GM21423 (cell line): ENCODE results near the gene TBC1D22B.
"Not testable (repeated sequence)": the region's sequence is repeated elsewhere in the genome, so short reads cannot be mapped to it uniquely, and the experiment has no call there.

Experiments
- ATAC-seq: cut with Tn5 transposase; IDR thresholded peaks from one replicate; pipeline ENCODE4 v1.9.1; 2021; ENCODE audit warnings: mild to moderate bottlenecking, moderate library complexity; ENCODE audit not compliant: unreplicated experiment

Gene TBC1D22B

GRCh38 chr6:37265001-37265400 lies 7.4 kb downstream of the TBC1D22B start:
- ATAC-seq: no peak

- ATAC-seq: no peak
These were observed 8.3 kb downstream of the TBC1D22B start for GRCh38 chr6:37265860-37266259.

- ATAC-seq: no peak
These were observed 11.5 kb downstream of the TBC1D22B start for GRCh38 chr6:37269105-37269504.

- no peak for ATAC-seq
These were observed 15.4 kb downstream of the TBC1D22B start for GRCh38 chr6:37272834-37273566.

- no peak for ATAC-seq
These were observed 16.1 kb downstream of the TBC1D22B start for GRCh38 chr6:37273690-37274089.

- ATAC-seq: no peak
These were observed 17.8 kb downstream of the TBC1D22B start for GRCh38 chr6:37275350-37275749.

GRCh38 chr6:37277001-37277409 lies 19.4 kb downstream of the TBC1D22B start:
- ATAC-seq: peak; percentile 67

DNA sequence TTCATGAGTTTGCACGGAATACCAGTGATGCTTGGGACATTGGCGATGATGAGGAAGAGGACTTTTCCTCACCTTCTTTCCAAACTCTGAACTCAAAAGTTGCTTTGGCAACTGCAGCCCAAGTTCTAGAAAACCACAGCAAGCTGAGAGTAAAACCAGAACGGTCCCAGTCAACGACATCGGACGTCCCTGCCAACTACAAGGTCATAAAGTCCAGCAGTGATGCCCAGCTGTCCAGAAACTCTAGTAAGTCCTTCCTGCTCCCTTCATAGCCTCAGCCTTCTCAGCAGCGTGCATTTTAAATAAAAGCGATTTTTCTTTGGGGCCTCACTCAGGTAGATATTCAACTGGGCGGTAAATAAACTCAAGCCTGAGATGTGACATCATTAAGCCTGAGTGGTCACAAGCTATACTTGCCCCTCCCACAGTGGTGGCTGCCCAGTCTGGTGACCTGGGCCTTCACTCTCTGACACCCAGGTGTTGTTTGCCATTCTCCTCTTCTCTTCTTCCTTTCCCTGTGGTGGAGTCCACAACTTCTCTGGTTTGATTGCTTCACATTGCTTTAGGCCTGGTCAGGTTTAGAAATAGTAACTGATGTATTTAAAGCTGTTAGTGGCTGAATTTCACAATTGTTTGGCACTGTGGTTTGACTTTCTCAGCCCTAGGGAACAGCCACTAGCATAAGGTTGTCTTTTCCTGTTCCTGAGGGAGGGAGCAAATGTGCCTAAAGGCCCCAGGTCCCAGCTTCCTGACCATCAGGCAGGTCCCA lies 22.0 kb downstream of the TBC1D22B start:
- no peak for ATAC-seq

DNA sequence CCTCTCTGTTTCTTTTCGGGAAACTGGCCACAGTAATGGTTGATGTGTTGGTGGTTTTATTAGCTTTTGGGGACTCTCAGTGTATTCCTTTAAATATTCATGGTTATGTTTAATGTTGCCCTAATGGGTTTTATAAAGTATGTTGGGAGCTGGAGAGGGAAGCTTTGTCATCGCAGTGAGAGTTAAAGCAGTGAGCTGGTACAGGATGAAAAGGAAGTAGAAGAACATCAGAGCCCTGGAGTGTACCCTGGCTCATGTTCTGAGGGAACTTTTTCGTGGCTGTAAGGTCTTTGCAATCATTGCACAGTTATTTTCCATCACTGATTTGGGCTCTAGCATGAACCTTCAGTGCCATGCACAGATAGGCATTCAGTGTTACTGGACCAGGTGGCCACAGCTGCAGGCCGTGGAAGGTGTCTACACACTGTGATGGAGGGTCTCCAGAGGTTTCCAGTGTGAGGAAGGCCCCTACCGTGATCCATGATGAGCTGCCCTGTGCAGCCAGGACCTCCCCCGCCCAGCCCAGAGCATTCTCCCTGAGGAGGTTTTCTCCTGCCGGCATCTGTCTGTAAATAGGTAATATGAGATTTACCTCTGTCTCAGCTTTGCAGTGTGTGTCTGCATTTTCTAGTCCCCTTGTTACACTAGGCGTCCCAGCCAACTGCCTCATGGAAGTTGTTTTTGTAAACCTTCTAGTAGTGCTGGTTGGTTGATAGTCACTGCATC lies 22.8 kb downstream of the TBC1D22B start:
- ATAC-seq: no peak

GRCh38 chr6:37282371-37282770 lies 24.8 kb downstream of the TBC1D22B start:
- no peak for ATAC-seq

DNA sequence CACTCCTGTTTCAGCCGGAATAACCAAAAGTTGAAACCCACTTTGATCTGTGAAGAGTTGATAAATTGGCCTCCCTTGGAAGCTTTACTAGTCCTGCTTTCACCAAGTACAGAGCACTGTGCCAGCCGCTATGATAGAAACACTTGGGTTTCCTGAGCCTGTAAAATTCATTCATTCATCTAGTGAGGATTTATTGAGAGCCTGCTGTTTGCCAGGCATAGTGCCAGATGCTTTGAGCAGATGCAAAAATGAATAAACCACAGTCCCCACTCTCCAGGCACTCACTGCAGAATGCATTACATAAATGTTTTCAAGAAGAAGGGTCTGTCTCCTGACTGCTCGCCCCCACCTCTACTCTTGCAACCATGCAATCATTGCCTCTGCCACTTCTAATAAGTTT lies 25.7 kb downstream of the TBC1D22B start:
- no peak for ATAC-seq

DNA sequence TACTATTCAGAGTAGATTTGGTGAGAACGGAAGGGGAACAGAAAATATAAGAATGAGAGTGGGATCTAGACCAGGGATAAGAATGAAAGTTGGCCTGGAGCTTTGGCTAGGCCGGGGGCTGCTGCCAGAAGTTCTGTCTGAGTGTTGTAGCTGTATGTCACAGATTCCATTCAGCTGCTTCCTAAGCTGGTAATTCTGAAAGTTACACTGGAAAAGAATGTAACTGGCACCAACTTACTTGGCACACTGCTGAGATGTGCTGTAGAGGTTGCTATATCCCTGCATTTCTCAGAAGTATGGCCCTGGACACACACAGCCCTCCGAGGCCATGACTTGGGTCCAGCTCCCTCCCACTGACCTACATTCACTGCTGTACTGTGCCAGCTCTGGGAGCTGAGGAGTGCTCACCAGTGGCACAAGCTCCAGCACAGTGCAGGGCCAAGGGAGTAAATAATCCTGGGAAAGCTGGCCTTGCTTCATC lies 26.1 kb downstream of the TBC1D22B start:
- no peak for ATAC-seq

GRCh38 chr6:37284781-37285180 lies 27.2 kb downstream of the TBC1D22B start:
- ATAC-seq: no peak

DNA sequence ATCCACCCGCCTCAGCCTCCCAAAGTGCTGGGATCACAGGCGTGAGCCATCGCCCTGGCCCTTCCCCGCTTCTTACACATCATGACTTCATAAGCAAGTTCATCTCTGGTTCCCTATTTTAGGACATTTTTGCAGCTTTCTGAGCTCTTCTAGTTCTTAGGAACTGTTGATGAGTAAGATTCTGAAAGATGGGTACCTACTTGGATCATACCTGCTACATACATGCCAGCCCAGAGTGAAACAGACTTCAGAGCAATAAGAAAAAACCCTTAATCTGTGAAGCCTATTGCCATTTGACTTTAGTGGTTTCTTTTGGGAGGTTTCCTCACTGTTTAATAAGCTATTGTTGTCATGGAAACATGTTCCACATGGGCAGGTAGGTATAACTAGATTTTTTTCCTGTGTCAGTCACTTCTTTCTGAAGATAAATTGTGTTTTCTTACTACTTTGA lies 28.3 kb downstream of the TBC1D22B start:
- ATAC-seq: peak; percentile 40

DNA sequence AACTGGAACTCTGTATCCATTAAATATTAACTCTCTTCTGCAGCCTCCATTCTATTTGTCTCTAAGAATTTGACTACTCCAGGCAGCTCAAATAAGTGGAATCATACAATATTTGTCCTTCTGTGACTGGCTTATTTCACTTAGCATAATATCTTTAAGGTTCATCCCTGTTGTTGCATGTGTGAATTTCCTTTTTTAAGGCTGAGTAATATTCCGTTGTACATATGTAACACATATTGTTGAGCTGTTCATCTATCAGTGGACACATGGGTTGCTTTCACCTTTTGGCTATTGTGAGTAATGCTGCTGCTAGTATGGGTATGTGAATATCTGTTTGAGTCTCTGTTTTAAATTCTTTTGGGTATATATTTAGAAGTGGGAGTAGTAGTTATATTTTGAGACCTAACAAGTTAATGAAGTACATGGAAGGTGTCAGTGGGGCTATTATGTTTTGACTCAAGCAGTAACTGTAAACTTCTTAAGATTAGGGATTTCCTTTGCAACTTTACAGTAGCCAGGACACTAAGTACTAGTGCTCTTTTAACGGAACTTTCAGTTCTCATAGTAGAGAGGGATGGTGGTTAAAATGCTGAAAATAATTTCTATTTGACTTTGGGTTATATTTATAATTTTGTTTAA lies 30.1 kb downstream of the TBC1D22B start:
- ATAC-seq: no peak

DNA sequence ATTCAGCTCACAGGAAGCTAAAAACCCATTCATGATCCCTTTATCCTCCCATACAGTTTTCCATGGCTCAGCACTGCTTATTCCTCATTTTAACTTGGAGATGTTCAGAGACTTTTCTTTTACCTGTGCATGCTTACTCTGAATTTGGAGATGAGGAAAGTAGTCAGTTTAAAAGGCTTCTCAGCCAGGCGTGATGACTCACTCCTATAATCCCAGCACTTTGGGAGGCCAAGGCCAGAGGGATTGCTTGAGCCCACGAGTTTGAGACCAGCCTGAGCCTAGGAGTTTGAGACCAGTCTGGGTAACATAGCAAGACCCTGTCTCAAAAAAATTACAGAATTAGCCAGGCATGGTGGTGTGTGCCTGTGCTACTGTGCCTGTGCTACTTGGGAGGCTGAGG lies 30.7 kb downstream of the TBC1D22B start:
- no peak for ATAC-seq

- peak; percentile 34 for ATAC-seq
These were observed 32.4 kb downstream of the TBC1D22B start for GRCh38 chr6:37289931-37290330.

DNA sequence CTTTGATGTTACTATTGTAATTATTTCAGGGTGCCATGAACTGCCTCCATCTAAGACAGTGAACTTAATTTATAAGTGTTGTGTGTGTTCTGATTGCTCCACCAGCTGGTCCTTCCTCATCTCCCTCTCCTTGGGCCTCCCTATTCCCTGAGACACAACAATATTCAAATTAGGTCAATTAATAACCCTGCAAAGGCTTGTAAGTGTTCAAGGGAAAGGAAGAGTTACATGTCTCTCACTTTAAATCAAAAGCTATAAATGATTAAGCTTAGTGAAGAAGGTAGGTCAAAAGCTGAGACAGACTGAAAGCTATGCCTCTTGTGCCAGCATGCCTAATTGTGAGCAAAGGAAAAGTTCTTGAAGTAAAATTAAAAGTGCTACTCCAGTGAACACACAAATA lies 35.9 kb downstream of the TBC1D22B start:
- no peak for ATAC-seq

GRCh38 chr6:37297637-37298036 lies 40.1 kb downstream of the TBC1D22B start:
- ATAC-seq: not testable (repeated sequence)

DNA sequence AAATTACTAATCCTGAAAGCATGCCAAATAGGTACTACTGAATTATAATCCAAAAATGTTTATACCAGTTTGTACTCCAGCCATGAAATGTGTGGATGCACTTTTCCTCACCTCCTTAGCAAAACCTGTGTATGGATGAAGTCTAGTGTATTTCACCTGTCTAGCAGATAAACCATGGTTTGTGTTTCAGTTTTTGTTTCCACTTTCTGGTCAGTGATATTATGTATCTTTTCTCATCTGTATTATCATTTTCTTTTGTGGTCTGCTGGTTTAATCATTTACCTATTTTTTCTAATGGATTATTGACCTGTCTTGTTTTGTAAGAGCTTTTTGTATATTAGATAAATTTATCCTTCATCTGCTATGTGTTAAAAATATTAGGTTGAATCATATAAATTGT lies 41.4 kb downstream of the TBC1D22B start:
- ATAC-seq: peak; percentile 61

DNA sequence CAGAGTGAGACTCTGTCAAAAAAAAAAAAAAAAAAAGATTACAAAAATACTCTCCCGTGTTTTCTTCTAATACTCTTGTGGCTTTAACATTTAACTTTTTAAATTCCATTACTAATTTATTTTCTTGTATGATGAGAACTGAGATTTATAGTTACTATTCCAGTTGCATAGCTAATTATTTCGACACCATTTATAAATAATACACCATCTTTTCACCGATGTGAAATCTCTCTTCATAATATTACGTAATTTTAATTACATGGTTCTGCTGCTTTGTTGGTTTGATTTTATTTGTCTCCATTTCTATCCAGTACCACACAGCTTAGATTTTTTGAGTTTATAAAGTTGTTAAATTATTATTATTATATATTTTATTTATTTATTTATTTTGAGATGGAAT lies 42.4 kb downstream of the TBC1D22B start:
- ATAC-seq: no peak
